Right ventricle myocardium inferior (tissue), 1 donor: ENCODE results near the gene CAMTA1. TPM values are rescaled to one million over a fixed set of nuclear protein-coding genes. Genes with fewer than 3 reads are reported as not detected.

Experiments used
- ATAC-seq: fragments of 200-7000 bp; cut with Tn5 transposase; one replicate; pipeline ENCODE4 v1.9.1; 2020; ENCODE audit warnings: mild to moderate bottlenecking, moderate library complexity
- DNase-seq: peaks from one replicate; pipeline ENCODE4 v3.0.0; 2021; ENCODE audit errors: missing footprints
- intact Hi-C: fragments of 100-400 bp; cut with DNase I; formaldehyde crosslinking; loops from one replicate; pipeline ENCODE4 v1.11.0; 2022
- total RNA-seq: library from RNA; stranded (reverse); fragmentation: NEBNext Ultra II Directional; extraction: Animal tissue kit (Norgen Biotek cat#: 25700); gene quantifications from one replicate; pipeline ENCODE4 v1.2.1, GENCODE V29; 2021
- donor health status: DM: no; HTN: yes; CAD: no; lungs with severe emphysema.

Gene CAMTA1
- total RNA-seq, 1 donor from 2014 or later: 159 TPM

- DNase-seq (no peak), ATAC-seq (no peak)
- intact Hi-C loops: no loop called here
Measured at GRCh38 chr1:7442918-7443317, 657.7 kb downstream of the CAMTA1 start.

DNA sequence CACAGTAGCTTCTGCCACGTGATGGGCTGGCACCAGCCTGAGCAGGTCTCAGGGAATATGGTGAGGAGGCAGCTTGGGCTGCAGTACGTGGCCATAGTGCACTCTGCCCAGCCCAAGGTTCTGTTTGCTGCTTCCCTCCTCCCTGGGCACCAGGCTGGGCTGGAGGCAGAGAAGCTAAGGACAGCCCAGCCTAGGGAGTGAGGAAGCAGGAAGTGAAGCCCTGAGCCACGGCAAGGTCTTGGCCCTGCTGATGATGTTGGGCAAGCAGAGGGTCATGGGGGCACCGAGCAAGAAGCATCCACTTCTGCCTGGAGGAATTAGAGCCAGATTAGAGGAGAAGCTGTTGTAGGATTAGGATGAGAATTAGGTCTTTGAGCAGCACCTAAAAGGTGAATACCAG lies 659.1 kb downstream of the CAMTA1 start:
- intact Hi-C loops: no loop called here
- DNase-seq (no peak), ATAC-seq (no peak)

GRCh38 chr1:7447093-7447492 lies 661.8 kb downstream of the CAMTA1 start:
- intact Hi-C loops: no loop called here
- no peak for ATAC-seq
- no peak for DNase-seq

DNA sequence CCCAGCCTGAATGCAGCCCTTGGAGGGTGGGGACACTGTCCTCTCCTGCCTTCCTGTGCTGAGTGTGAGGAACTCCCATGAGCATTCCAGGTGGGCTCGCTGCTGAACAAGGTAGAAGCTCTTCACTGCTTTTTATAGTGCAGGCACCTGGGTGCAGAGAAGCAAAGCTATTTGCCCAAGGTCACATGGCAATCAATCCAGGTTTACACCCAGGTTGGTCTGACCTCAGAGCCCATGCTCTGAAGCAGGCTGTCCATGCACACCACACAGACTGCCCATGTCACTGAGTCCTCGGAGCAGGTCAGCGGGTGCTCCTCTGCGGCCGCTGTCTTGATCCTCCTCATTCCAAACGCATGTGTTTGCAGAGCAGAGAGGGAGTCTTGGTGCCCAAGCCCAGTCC lies 662.5 kb downstream of the CAMTA1 start:
- no peak for ATAC-seq
- intact Hi-C loops: no loop called here
- DNase-seq: no peak

GRCh38 chr1:7448986-7449385 lies 663.7 kb downstream of the CAMTA1 start:
- intact Hi-C loops: no loop called here
- no peak for ATAC-seq
- DNase-seq: no peak

DNA sequence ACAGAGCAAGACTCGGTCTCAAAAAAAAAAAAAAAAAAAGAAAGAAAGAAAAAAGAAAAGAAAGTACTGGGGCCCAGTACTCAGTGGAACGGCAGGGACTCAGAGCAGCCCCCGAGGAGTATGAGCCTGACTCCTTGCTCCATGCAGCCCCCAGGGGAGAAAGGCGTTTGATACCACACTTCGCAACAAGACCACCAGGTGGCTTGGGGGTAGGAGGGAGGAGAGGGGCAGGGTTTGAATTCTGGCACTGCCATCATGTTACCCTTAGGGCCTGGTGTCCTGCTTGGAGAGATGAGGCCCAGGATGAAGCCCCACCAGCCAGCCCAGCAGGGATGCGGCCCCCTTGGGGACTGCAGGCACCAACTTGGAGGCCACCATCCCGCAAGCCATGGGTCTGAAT lies 664.5 kb downstream of the CAMTA1 start:
- DNase-seq (no peak), ATAC-seq (no peak)
- intact Hi-C loops: no loop called here

- DNase-seq: no peak
- intact Hi-C loops: no loop called here
- no peak for ATAC-seq
Measured at GRCh38 chr1:7450838-7451237, 665.6 kb downstream of the CAMTA1 start.

- DNase-seq: no peak
- peak; percentile 31 for ATAC-seq
- intact Hi-C loops: no loop called here
Measured at GRCh38 chr1:7453038-7453437, 667.8 kb downstream of the CAMTA1 start.

- no peak for DNase-seq
- peak; percentile 30 for ATAC-seq
- intact Hi-C loops: loop anchor here (2.0 kb wide), 1 partner anchor 193 kb away; no protein-coding TSS in a partner anchor
Measured at GRCh38 chr1:7454052-7454815, 669.0 kb downstream of the CAMTA1 start.

- DNase-seq (no peak), ATAC-seq (no peak)
- intact Hi-C loops: loop anchor here (2.0 kb wide), 1 partner anchor 192 kb away; no protein-coding TSS in a partner anchor
Measured at GRCh38 chr1:7454895-7455784, 669.9 kb downstream of the CAMTA1 start.

DNA sequence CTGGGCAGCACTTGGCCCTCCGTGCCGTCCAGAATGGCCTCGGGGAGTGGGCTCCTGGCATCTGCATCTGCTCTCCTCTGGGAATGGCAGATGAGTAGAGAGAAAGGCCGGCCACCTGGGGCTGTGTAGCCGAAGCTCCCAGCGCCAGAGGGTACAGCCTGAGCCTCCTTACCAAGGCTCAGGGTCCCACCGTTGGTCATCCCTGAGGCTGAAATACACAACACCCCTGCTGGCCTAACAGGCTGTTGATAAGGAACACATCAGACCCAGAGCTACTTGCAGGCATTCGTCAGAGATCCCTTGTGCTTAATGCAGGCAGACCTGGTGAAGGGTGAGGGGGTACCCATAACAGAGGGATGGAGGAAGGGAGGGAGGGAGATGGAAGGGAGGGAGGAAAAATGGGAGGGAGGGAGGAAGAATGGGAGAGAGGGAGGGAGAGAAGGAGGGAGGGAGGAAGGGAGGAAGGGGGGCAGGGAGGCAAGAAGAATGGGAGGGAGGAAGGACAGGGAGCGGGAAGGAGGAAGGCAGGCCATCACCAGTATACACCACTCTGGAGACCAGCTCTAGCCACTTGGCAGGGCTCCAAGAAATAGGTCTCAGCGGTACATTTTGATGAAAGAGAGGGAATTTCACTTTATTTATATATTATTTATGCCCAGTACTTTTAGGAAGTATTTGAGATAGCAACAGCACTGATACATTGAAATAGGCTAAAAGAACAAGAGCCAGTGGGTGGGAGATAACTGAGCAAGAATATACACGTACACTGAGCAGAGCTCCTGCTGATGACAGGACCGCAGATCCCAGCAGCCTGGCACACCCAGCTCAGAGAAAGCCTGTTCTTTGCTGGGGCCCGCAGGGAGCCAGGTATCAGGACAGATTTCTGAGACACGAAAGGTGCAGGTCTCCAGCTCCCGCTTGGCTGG lies 670.8 kb downstream of the CAMTA1 start:
- intact Hi-C loops: loop anchor here (2.0 kb wide), 1 partner anchor 191 kb away; no protein-coding TSS in a partner anchor
- DNase-seq (no peak), ATAC-seq (no peak)

DNA sequence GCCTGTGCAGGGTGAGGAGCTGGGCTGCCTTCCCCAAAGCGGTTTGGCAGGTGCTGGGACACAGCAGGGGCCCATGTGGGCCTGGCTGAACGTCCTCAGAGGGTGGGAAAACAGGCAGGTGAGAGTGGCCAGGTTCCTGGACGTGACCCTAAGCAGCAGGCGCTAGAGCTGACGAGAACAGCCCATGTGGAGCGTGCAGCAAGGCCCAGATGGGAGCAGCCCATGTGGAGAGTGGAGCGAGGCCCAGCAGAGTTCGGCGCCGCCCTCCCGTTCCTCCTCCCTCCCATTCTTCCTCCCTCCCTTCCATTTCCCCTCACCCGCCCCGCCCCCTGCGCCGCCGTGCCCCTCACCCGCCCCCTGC lies 671.4 kb downstream of the CAMTA1 start:
- intact Hi-C loops: no loop called here
- no peak for ATAC-seq
- no peak for DNase-seq

GRCh38 chr1:7457811-7458210 lies 672.6 kb downstream of the CAMTA1 start:
- DNase-seq (no peak), ATAC-seq (no peak)
- intact Hi-C loops: no loop called here

DNA sequence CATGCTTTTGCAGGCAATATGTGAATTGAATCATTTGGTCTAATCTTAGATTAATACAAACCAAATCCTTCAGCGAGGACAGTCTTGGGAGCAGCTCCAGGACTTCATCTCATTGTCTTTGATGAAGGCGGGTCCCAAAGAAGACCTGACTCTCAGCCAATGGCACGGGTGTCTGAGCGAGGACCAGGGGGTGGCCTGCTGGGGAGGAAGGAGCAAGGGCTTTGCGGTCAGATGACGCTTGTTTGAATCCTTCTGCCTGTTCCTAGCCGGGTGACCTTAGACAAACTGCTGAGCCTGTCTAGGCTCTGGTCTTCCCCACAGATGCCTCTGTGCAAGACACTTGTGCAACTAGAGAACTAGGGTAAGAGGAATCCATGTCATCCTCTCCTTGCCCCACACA lies 673.7 kb downstream of the CAMTA1 start:
- ATAC-seq (no peak), DNase-seq (no peak)
- intact Hi-C loops: no loop called here

GRCh38 chr1:7459914-7460313 lies 674.7 kb downstream of the CAMTA1 start:
- DNase-seq (no peak), ATAC-seq (no peak)
- intact Hi-C loops: no loop called here

DNA sequence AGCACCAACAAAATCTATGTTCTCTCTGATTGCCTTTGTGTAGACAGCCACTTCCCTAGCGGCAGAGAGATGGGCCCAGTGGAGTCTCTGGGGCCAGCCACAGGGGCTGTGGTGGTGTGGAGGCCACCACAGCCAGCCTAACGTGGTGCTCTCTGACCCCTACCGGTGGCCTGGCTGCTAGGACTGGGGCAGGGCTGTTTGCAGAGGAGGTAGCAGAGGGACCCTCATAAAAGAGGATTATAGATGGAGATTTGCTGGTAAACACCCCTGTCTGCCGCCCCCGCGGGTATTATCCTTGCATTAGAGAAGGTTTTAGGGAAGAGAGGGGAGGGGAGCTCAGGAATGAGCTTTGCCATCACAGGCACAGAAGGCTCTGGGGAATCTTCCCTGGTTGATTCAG lies 675.6 kb downstream of the CAMTA1 start:
- DNase-seq: no peak
- intact Hi-C loops: no loop called here
- ATAC-seq: no peak

GRCh38 chr1:7462617-7463016 lies 677.4 kb downstream of the CAMTA1 start:
- intact Hi-C loops: no loop called here
- no peak for ATAC-seq
- no peak for DNase-seq

- ATAC-seq (no peak), DNase-seq (no peak)
- intact Hi-C loops: no loop called here
Measured at GRCh38 chr1:7463526-7463925, 678.3 kb downstream of the CAMTA1 start.

DNA sequence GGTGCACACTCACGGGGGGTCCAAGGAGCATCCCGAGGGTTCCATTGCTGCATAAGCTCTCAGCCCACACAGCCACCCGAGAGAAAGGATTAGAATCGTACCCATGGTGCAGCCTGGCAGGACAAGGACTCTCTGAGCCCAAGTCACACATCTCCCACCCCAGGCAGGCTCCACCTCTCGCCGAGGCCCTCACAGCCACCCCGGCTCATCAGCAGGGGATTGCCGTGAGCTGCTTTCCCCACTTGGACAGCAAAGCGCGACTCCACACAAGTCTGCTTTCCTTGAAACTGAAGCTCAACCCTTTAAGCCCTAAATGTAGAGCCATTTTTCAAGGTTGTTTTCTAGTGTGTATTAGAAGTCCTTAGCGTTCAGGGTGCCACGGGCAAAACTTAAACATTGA lies 679.5 kb downstream of the CAMTA1 start:
- DNase-seq: no peak
- intact Hi-C loops: no loop called here
- ATAC-seq: no peak
